HepG2 (cell line): ENCODE data around the gene TBC1D1. TPM values are rescaled to one million over a fixed set of nuclear protein-coding genes. Genes with fewer than 3 reads are reported as not detected.
A peak's percentile ranks its signal among the peaks of the same experiment; 100 is the strongest.

Experiments
- ADNP ChIP-seq: sonication (generic); formaldehyde crosslinking; IDR thresholded peaks from 2 replicates; pipeline ENCODE4 v1.4.0; 2020; ENCODE audit warnings: missing genetic modification reagents
- CAMTA2 ChIP-seq: sonication (generic); formaldehyde crosslinking; IDR thresholded peaks from 2 replicates; pipeline ENCODE4 v1.4.0; 2020; ENCODE audit warnings: mild to moderate bottlenecking, missing genetic modification reagents, borderline replicate concordance
- GFI1 ChIP-seq: sonication (generic); formaldehyde crosslinking; IDR thresholded peaks from 2 replicates; pipeline ENCODE4 v1.5.0; 2020; ENCODE audit warnings: missing genetic modification reagents, mild to moderate bottlenecking, borderline replicate concordance
- HNF4G ChIP-seq, 2 experiments: sonication (generic) in 1 of 2; formaldehyde crosslinking in 1 of 2; IDR thresholded peaks; 2 replicates each; pipeline versions ENCODE4 v1.4.0 to v1.6.1; 2011 to 2020; ENCODE audit warnings: borderline replicate concordance in 2 of 2, low read depth in 2 of 2, mild to moderate bottlenecking in 2 of 2, low read length in 1 of 2, missing genetic modification reagents in 1 of 2, moderate library complexity in 1 of 2
- TP53 ChIP-seq: sonication (generic); formaldehyde crosslinking; conservative IDR thresholded peaks from 2 replicates; pipeline ENCODE4 v1.4.0; 2020; ENCODE audit warnings: missing genetic modification reagents
- ZNF234 ChIP-seq: sonication (generic); formaldehyde crosslinking; conservative IDR thresholded peaks from 2 replicates; pipeline ENCODE4 v1.5.1; 2020; ENCODE audit warnings: mild to moderate bottlenecking, missing genetic modification reagents
- ZNF550 ChIP-seq: sonication (generic); formaldehyde crosslinking; IDR thresholded peaks from 2 replicates; pipeline ENCODE4 v1.4.0; 2020; ENCODE audit warnings: mild to moderate bottlenecking, missing genetic modification reagents, borderline replicate concordance
- ZNF598 ChIP-seq: sonication (generic); formaldehyde crosslinking; IDR thresholded peaks from 2 replicates; pipeline ENCODE4 v1.5.1; 2020; ENCODE audit warnings: mild to moderate bottlenecking, missing genetic modification reagents, borderline replicate concordance
- polyA plus RNA-seq, 8 experiments: library from polyadenylated mRNA; depleted of rRNA in 3 of 8; stranded (reverse) in 7 of 8; unstranded in 1 of 8; fragments of >200 nt; fragmentation: Illumina TruSeq in 4 of 8; extraction: Trizol in 4 of 8; gene quantifications; 2 replicates each; pipeline versions ENCODE4 v1.2.1 to v1.2.3, GENCODE V29; 2011 to 2016; ENCODE audit warnings: low read depth in 4 of 8, missing spikeins in 1 of 8, mixed read lengths in 1 of 8; ENCODE audit not compliant: insufficient read depth in 1 of 8
- total RNA-seq, 5 experiments: library from RNA; depleted of rRNA; stranded (reverse); fragments of >200 nt; fragmentation: Illumina TruSeq; extraction: Trizol; gene quantifications; 2 replicates each; pipeline ENCODE4 v1.2.3, GENCODE V29; 2016; ENCODE audit warnings: low read depth in 1 of 5
- TF ChIP-seq, protein P1 (sequence below): IDR thresholded peaks from 2 replicates; pipeline ENCODE4 v1.6.1; 2016; ENCODE audit warnings: missing compliant biosample characterization, missing genetic modification reagents, borderline replicate concordance
- TF ChIP-seq, protein P2 (sequence below): sonication (generic); formaldehyde crosslinking; IDR thresholded peaks from 2 replicates; pipeline ENCODE4 v1.4.0; 2020; ENCODE audit warnings: missing genetic modification reagents
- TF ChIP-seq, protein P3 (sequence below): sonication (generic); formaldehyde crosslinking; IDR thresholded peaks from 2 replicates; pipeline ENCODE4 v1.4.0; 2020; ENCODE audit warnings: missing genetic modification reagents, borderline replicate concordance
- TF ChIP-seq, protein P4 (sequence below): sonication (generic); formaldehyde crosslinking; IDR thresholded peaks from 2 replicates; pipeline ENCODE4 v1.4.0; 2020; ENCODE audit warnings: missing genetic modification reagents, mild to moderate bottlenecking, borderline replicate concordance

The TBC1D1 gene
- total and polyA plus RNA-seq, 2 of the 13 experiments (the other 11 are each of a cell fraction or from before 2014, with no cell fraction given) = 37.3 to 62.8 TPM

DNA sequence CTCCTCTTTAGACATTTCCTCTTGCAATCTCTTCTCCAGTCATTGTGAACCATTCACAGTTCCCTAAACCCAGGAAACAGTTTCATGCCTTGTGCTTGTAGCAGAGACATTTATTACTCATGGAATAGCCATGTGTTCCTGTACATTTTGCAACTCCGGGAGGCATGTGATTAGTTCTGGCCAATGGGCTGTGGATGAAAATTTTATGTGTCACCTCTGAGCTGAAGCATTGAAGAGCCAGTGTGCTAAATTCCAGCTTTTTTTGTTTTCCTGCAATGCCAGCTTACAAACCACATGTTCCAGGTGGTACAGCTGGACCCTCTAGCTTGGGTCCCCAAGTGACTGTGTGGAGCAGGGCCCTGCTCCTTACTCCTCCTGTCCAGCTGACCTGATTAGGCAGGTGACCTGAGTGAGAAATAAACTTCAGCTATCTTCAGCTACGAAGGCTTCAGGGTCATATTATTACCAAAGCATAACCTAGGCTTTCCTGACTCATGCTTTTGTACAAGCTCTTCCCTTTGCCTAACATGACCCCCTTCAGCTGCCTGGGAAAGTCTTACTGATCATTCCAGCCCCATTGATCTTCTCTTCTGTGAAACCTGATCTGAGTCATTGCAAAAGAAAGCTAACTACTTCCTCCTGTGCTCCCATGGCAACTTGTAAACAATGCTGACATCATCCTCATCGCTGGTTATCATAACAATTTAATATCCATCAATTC lies 269.8 kb downstream of the TBC1D1 start (continued):
- TF ChIP-seq HNF4G (IDR thresholded peaks at IDR 0.05; ENCODE audit: borderline replicate concordance, low read depth, low read length) (no peak; the same call in 1 of the 2 replicates), HNF4G (CRISPR knock-in tag; IDR thresholded peaks at IDR 0.05; ENCODE audit: borderline replicate concordance, low read depth) (no peak), TP53 (CRISPR knock-in tag) (no peak), GFI1 (CRISPR knock-in tag) (0 out of 2 replicates have a peak, but pooled peaks have one; percentile 12), ZNF598 (CRISPR knock-in tag) (peak; percentile 80; the same call in 1 of the 2 replicates), ZNF234 (CRISPR knock-in tag) (no peak), ZNF550 (CRISPR knock-in tag) (no peak), CAMTA2 (CRISPR knock-in tag) (no peak), ADNP (CRISPR knock-in tag) (no peak)
- TF ChIP-seq, protein P1, sequence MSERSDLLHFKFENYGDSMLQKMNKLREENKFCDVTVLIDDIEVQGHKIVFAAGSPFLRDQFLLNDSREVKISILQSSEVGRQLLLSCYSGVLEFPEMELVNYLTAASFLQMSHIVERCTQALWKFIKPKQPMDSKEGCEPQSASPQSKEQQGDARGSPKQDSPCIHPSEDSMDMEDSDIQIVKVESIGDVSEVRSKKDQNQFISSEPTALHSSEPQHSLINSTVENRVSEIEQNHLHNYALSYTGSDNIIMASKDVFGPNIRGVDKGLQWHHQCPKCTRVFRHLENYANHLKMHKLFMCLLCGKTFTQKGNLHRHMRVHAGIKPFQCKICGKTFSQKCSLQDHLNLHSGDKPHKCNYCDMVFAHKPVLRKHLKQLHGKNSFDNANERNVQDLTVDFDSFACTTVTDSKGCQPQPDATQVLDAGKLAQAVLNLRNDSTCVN (CRISPR knock-in tag) = no peak
- TF ChIP-seq, protein P2, sequence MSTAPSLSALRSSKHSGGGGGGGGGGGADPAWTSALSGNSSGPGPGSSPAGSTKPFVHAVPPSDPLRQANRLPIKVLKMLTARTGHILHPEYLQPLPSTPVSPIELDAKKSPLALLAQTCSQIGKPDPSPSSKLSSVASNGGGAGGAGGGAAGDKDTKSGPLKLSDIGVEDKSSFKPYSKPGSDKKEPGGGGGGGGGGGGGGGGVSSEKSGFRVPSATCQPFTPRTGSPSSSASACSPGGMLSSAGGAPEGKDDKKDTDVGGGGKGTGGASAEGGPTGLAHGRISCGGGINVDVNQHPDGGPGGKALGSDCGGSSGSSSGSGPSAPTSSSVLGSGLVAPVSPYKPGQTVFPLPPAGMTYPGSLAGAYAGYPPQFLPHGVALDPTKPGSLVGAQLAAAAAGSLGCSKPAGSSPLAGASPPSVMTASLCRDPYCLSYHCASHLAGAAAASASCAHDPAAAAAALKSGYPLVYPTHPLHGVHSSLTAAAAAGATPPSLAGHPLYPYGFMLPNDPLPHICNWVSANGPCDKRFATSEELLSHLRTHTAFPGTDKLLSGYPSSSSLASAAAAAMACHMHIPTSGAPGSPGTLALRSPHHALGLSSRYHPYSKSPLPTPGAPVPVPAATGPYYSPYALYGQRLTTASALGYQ = no peak
- TF ChIP-seq, protein P3, sequence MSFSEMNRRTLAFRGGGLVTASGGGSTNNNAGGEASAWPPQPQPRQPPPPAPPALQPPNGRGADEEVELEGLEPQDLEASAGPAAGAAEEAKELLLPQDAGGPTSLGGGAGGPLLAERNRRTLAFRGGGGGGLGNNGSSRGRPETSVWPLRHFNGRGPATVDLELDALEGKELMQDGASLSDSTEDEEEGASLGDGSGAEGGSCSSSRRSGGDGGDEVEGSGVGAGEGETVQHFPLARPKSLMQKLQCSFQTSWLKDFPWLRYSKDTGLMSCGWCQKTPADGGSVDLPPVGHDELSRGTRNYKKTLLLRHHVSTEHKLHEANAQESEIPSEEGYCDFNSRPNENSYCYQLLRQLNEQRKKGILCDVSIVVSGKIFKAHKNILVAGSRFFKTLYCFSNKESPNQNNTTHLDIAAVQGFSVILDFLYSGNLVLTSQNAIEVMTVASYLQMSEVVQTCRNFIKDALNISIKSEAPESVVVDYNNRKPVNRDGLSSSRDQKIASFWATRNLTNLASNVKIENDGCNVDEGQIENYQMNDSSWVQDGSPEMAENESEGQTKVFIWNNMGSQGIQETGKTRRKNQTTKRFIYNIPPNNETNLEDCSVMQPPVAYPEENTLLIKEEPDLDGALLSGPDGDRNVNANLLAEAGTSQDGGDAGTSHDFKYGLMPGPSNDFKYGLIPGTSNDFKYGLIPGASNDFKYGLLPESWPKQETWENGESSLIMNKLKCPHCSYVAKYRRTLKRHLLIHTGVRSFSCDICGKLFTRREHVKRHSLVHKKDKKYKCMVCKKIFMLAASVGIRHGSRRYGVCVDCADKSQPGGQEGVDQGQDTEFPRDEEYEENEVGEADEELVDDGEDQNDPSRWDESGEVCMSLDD (CRISPR knock-in tag) = no peak
- TF ChIP-seq, protein P4, sequence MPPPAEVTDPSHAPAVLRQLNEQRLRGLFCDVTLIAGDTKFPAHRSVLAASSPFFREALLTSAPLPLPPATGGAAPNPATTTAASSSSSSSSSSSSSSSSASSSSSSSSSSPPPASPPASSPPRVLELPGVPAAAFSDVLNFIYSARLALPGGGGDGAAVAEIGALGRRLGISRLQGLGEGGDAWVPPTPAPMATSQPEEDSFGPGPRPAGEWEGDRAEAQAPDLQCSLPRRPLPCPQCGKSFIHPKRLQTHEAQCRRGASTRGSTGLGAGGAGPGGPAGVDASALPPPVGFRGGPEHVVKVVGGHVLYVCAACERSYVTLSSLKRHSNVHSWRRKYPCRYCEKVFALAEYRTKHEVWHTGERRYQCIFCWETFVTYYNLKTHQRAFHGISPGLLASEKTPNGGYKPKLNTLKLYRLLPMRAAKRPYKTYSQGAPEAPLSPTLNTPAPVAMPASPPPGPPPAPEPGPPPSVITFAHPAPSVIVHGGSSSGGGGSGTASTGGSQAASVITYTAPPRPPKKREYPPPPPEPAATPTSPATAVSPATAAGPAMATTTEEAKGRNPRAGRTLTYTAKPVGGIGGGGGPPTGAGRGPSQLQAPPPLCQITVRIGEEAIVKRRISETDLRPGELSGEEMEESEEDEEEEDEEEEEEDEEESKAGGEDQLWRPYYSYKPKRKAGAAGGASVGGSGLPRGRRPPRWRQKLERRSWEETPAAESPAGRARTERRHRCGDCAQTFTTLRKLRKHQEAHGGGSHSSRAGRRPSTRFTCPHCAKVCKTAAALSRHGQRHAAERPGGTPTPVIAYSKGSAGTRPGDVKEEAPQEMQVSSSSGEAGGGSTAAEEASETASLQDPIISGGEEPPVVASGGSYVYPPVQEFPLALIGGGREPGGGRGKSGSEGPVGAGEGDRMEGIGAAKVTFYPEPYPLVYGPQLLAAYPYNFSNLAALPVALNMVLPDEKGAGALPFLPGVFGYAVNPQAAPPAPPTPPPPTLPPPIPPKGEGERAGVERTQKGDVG = peak; percentile 35; the same call in 1 of the 2 replicates
